HG03025 (cell line): ENCODE results near the gene COL13A1.

Experiments
- ATAC-seq: cut with Tn5 transposase; IDR thresholded peaks from one replicate; pipeline ENCODE4 v1.9.1; 2021; ENCODE audit warnings: mild to moderate bottlenecking, moderate library complexity; ENCODE audit not compliant: unreplicated experiment, low FRiP score

The COL13A1 gene

GRCh38 chr10:69818676-69819239, 17.1 kb downstream of the COL13A1 start:
- ATAC-seq: no peak

GRCh38 chr10:69819716-69820506, 18.2 kb downstream of the COL13A1 start:
- ATAC-seq: no peak

GRCh38 chr10:69820817-69821216, 19.1 kb downstream of the COL13A1 start:
- no peak for ATAC-seq

- ATAC-seq: no peak
These were observed 23.9 kb downstream of the COL13A1 start for GRCh38 chr10:69825604-69826003.

- no peak for ATAC-seq
These were observed 24.4 kb downstream of the COL13A1 start for GRCh38 chr10:69826094-69826493.

DNA sequence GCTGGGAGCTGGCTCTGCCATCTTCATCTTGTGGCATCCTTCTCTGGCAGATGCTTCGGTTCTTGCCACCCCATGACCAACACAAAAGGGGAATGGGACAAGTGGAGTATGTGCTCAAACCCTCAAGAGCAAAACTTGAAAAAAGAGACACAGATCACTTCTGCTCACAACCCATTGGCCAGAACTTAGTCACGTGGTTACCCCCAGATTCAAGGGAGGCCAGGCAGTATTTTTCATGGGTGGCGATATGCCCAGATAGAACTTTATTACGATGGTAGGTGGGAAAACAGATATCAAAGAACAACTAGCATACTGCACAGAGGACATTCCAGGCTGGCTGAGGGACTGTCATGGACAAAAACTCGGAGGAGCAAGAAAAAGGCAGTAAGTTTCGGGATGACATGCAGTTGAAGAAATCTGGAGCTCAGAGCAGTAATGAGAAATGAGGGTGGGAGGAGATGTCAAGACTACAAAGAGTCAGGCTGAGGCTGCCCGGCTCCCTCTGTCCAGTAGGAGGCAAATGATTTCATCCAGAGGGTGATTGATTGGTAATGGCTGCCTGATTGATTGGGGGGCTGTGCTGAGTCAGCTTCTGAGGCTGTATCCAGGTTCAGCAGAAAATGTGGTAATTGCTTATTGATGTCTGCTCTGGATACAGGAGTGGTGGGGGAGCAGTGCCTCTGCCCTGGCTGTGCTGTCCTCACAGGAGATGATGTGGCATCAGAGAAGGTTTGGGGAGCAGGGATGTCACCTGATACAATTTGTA, 25.3 kb downstream of the COL13A1 start:
- ATAC-seq: no peak

GRCh38 chr10:69828144-69828870, 26.6 kb downstream of the COL13A1 start:
- ATAC-seq: no peak

DNA sequence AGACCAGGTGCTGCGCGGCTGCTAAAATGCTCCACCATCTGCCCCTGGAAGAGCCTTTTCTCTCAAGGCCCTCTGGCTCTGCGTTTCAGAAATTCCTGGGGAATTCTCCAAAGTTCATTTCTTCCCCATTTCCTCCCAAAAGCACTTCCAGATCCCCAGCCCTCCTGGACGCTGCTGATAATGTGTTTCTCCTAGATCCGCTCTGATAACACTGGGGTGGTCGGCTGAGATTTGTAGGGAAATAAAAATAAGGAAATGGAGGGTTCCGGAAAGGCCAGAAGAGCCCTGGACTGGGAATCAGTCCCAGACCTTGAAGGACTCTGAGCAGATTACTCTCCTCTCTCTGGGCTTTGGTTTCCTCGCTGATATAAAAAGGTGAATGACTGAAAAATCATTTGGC, 28.1 kb downstream of the COL13A1 start:
- ATAC-seq: no peak

GRCh38 chr10:69831231-69831855, 29.6 kb downstream of the COL13A1 start:
- ATAC-seq: no peak

GRCh38 chr10:69835233-69835632, 33.5 kb downstream of the COL13A1 start:
- ATAC-seq: no peak

DNA sequence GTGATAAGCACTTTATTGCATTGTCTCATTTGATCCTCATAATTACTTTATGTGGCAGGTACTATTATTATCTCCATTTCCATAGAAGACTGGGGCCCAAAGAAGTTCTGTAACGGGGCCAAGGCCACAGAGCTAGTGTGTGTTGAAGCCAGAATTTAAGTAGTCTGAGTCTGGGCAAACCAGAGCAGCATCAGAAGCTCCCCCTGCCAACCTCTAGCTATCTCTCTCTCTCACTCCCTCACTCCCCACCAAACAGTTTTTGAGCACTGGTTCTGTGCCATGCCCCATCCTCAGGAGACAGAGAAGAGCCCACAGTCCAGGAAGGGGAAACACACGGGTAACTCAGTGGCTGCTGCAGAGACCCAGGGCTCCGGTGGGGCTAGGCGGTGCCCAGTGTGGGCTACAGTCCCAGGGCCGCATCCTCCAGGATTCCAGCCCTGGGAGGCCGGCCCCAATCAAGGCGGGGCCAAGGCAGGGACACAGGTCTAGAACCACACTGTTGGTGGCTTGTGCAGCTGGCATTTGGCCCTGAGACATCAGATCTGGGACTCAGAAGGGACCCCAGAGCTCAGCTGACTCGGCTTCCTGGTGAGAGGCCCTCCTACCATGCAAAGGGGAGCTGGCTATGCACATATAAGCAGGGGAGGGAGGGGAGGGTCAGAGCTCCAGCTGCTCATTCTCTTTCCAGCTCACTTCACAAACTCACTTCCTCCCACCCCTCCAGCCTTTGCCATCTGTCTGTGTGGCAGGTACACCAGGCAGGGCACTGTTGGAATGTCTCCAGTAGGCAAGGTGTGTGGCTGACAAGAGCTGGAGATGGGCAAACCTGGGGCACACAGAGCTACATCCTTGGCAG, 34.4 kb downstream of the COL13A1 start:
- ATAC-seq: no peak

DNA sequence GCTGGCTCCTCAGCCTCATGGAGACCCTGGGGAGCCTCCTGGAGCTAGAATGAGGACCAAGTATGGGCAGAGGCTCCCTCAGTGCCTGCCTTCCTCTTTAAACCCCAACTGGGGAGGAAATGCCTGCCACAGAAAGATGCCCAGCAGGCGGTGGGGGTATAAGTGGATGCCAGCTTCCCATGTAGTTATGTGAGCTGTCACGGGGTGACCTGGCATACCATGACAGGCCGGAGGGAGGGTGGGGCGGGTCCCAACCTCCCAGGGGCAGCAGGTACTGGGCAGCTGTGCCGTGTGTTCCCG, 35.0 kb downstream of the COL13A1 start:
- no peak for ATAC-seq

GRCh38 chr10:69837261-69837660, 35.6 kb downstream of the COL13A1 start:
- ATAC-seq: no peak

DNA sequence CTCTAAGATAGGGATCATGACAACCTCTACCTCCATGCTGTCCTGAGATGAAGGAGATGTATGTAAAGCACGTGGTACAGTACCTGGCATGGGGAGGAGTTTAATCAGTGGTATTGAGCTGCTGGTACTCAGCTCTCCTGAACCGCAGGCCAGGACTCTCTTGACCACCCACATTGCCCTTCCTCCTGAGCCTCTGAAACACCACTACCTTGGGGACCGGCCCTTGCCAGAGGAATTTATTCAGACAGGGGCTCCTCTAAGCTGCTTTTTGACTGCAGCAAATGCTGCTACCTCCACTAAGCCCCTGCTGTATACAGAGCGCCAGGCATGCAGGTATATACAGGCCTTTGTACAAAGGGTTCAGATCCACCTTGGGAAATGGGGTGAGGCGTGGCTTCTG, 36.7 kb downstream of the COL13A1 start:
- no peak for ATAC-seq

GRCh38 chr10:69838853-69839252, 37.1 kb downstream of the COL13A1 start:
- no peak for ATAC-seq

- ATAC-seq: no peak
These were observed 38.1 kb downstream of the COL13A1 start for GRCh38 chr10:69839696-69840345.

DNA sequence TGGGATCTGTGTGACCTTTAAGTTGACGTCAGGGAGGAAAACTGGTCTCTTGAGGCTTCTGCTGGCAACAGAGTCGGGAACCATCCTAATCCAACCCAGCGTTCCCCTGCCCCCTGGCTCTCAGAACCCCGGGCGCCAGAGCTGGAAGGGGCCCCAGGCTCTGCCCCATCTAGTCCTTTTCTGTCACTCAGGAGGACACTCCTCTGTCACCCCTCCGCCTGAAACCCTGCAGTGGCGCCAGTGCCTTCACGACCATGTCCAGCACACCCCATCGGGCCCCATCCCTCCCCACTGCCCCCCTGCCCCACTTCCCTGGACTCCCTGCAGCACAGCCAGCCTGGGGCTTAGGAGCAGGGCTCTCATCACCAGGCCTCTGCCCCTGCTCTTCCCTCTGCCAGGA, 39.1 kb downstream of the COL13A1 start:
- ATAC-seq: no peak

GRCh38 chr10:69842020-69842419, 40.3 kb downstream of the COL13A1 start:
- ATAC-seq: no peak

DNA sequence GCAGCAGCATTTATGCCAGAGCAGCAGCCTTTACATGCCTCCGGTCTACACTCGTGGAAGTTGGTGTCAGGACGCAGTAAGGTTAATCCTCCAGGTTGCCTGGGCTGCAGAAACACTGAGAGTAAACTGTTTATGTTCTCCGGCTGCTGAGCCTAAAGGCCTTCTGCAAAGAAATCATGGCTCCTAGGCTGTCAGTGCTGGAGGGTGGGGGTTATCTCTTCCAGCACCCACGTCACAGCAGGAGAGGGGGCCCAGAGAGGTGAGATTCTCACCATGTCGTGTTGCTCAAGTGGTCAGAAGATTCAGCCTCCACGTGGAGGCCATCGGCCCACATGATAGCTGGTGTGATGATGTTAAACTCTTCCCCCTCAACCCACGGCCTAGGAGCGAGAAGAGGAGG, 41.2 kb downstream of the COL13A1 start:
- ATAC-seq: no peak
